ENCODE measurements around the gene SHC3. TPM values are rescaled to one million over a fixed set of nuclear protein-coding genes. Genes with fewer than 3 reads are reported as not detected.

Gene SHC3
- polyA plus RNA-seq, 3 donors: not detected

- H3K79me2 ChIP-seq (ENCODE audit: insufficient read depth, low read length): no peaks in the 10 kb centered on the region
- H3K4me3 Mint-ChIP-seq: no peak overlapping the region
- no peak overlapping the region for H3K27ac ChIP-seq (ENCODE audit: low read depth in 1 of 2, low read length in 2 of 2)
- H3K9ac ChIP-seq (ENCODE audit: insufficient read depth, low read length, poor library complexity, severe bottlenecking): no peak overlapping the region
- no peak overlapping the region for H2AFZ ChIP-seq (ENCODE audit: insufficient read depth, low read depth, low read length, poor library complexity, severe bottlenecking)
- no peaks in the 10 kb centered on the region for H3K4me1 ChIP-seq (ENCODE audit: control insufficient read depth in 1 of 2, insufficient read depth in 2 of 2, low read length in 2 of 2)
- H3K27me3 ChIP-seq (ENCODE audit: control insufficient read depth in 2 of 2, insufficient read depth in 2 of 2, low read length in 2 of 2): peaks cover 2 to 7% of the 10 kb centered on the region in 2 donors
- peaks cover 0 to 18% (median 10%) of the 10 kb centered on the region in 3 donors for H3K27me3 Mint-ChIP-seq (ENCODE audit: low read depth in 3 of 3)
- H3K36me3 ChIP-seq (replicated peaks in 1 of 2; ENCODE audit: control insufficient read depth in 1 of 2, insufficient read depth in 2 of 2, low read length in 2 of 2): no peaks in the 10 kb centered on the region
- 89% methylated on average over 4 of the region's 4 CpGs for WGBS (ENCODE audit: insufficient coverage)
- no peak for DNase-seq
- no peaks in the 10 kb centered on the region for H3K4me1 Mint-ChIP-seq
- no peaks in the 10 kb centered on the region for H3K36me3 Mint-ChIP-seq
- H3K27ac Mint-ChIP-seq: no peak overlapping the region
- H3K4me2 ChIP-seq (replicated peaks; ENCODE audit: extremely low read depth, low read length, poor library complexity, severe bottlenecking): no peak overlapping the region
- H3K9me3 Mint-ChIP-seq: peaks cover 0 to 5% (median 1%) of the 10 kb centered on the region in 7 donors
- TF ChIP-seq CTCF (IDR thresholded peaks at IDR 0.05): no peak
- H4K20me1 ChIP-seq (ENCODE audit: insufficient read depth, low read length): no peaks in the 10 kb centered on the region
- H3K4me3 ChIP-seq (replicated peaks in 1 of 3; ENCODE audit: low read depth in 2 of 3, low read length in 3 of 3): no peak overlapping the region
- intact Hi-C loops (cut with micrococcal nuclease): no loop called here
- no peaks in the 10 kb centered on the region for H3K9me3 ChIP-seq (replicated peaks in 1 of 2; ENCODE audit: control insufficient read depth in 1 of 2, insufficient read depth in 1 of 2, low read length in 2 of 2)
These were observed 73.8 kb downstream of the SHC3 start for GRCh38 chr9:89104821-89105220.

- Mint-ChIP-seq H3K4me1 (peaks cover 3% of the 10 kb centered on the region), H3K4me3 (no peak overlapping the region), H3K36me3 (no peaks in the 10 kb centered on the region), H3K9me3 (peaks cover 0 to 5% (median 0%) of the 10 kb centered on the region in 7 donors), H3K27me3 (ENCODE audit: low read depth in 3 of 3) (peaks cover 5 to 16% (median 8%) of the 10 kb centered on the region in 3 donors), H3K27ac (no peak overlapping the region)
- no peak for DNase-seq
- Histone ChIP-seq H3K4me3 (replicated peaks in 1 of 3; ENCODE audit: low read depth in 2 of 3, low read length in 3 of 3) (no peak overlapping the region), H3K27ac (ENCODE audit: low read depth in 1 of 2, low read length in 2 of 2) (no peak overlapping the region), H3K27me3 (ENCODE audit: control insufficient read depth in 2 of 2, insufficient read depth in 2 of 2, low read length in 2 of 2) (peaks cover 2 to 3% of the 10 kb centered on the region in 2 donors), H3K79me2 (ENCODE audit: insufficient read depth, low read length) (no peaks in the 10 kb centered on the region), H3K9ac (ENCODE audit: insufficient read depth, low read length, poor library complexity, severe bottlenecking) (no peak overlapping the region), H3K36me3 (replicated peaks in 1 of 2; ENCODE audit: control insufficient read depth in 1 of 2, insufficient read depth in 2 of 2, low read length in 2 of 2) (no peaks in the 10 kb centered on the region), H2AFZ (ENCODE audit: insufficient read depth, low read depth, low read length, poor library complexity, severe bottlenecking) (no peak overlapping the region), H3K9me3 (replicated peaks in 1 of 2; ENCODE audit: control insufficient read depth in 1 of 2, insufficient read depth in 1 of 2, low read length in 2 of 2) (no peaks in the 10 kb centered on the region), H3K4me1 (ENCODE audit: control insufficient read depth in 1 of 2, insufficient read depth in 2 of 2, low read length in 2 of 2) (no peaks in the 10 kb centered on the region), H4K20me1 (ENCODE audit: insufficient read depth, low read length) (no peaks in the 10 kb centered on the region), H3K4me2 (replicated peaks; ENCODE audit: extremely low read depth, low read length, poor library complexity, severe bottlenecking) (no peak overlapping the region)
- intact Hi-C loops (cut with micrococcal nuclease): no loop called here
- TF ChIP-seq CTCF (IDR thresholded peaks at IDR 0.05): no peak
- WGBS (ENCODE audit: insufficient coverage): no CpG with 5 or more reads among the region's 2 CpGs
These were observed 81.4 kb downstream of the SHC3 start for GRCh38 chr9:89097219-89097618.
